Small intestine (tissue), 7 donors: ENCODE data around the gene SMIM8. TPM values are rescaled to one million over a fixed set of nuclear protein-coding genes. Genes with fewer than 3 reads are reported as not detected.

Experiments
- DNase-seq, 2 donors: peaks; one replicate each; pipeline versions ENCODE4 v3.0.0 to v3.0.0-alpha.2; 2013
- FAIRE-seq: peaks from 2 replicates; lab custom pipeline; 2012; peaks lifted over from hg19 to GRCh38; lab: Jason Lieb, UNC
- H3K27ac ChIP-seq, 3 donors: one replicate each; pipeline ENCODE4 v1.5.1; 2013; ENCODE audit warnings: low read length in 2 of 3, mild to moderate bottlenecking in 2 of 3, control low read depth in 1 of 3, inconsistent platforms in 1 of 3, low read depth in 1 of 3, moderate library complexity in 1 of 3
- H3K27me3 ChIP-seq, 3 donors: one replicate each; pipeline ENCODE4 v1.6.1; 2013; ENCODE audit warnings: low read length in 3 of 3, inconsistent platforms in 1 of 3; ENCODE audit not compliant: control insufficient read depth in 3 of 3, insufficient read depth in 3 of 3
- H3K36me3 ChIP-seq, 3 donors: one replicate each; pipeline ENCODE4 v1.6.1; 2013; ENCODE audit warnings: low read length in 3 of 3, inconsistent platforms in 1 of 3, low read depth in 1 of 3, mild to moderate bottlenecking in 1 of 3, moderate library complexity in 1 of 3; ENCODE audit not compliant: control insufficient read depth in 3 of 3, insufficient read depth in 2 of 3
- H3K4me1 ChIP-seq, 3 donors: one replicate each; pipeline ENCODE4 v1.6.1; 2013; ENCODE audit warnings: low read length in 2 of 3, inconsistent platforms in 1 of 3, low read depth in 1 of 3, mild to moderate bottlenecking in 1 of 3, moderate library complexity in 1 of 3; ENCODE audit not compliant: control insufficient read depth in 3 of 3, insufficient read depth in 2 of 3
- H3K4me3 ChIP-seq, 3 donors: one replicate each; pipeline ENCODE4 v1.5.1; 2013; ENCODE audit warnings: low read length in 3 of 3, control low read depth in 1 of 3, inconsistent platforms in 1 of 3, low read depth in 1 of 3, mild to moderate bottlenecking in 1 of 3, moderate library complexity in 1 of 3
- H3K9me3 ChIP-seq, 2 donors: one replicate each; pipeline ENCODE4 v1.6.1; 2013; ENCODE audit warnings: low read depth in 1 of 2, low read length in 1 of 2; ENCODE audit not compliant: control insufficient read depth in 2 of 2, insufficient read depth in 1 of 2
- WGBS, 3 donors: extraction: QIAGEN DNeasy Blood & Tissue Kit; methylation state at CpG; one replicate each; pipeline ENCODE4 v1.1.7; 2013; 5-methylcytosine and 5-hydroxymethylcytosine counted together
- polyA plus RNA-seq, 4 donors: library from polyadenylated mRNA; stranded (reverse) in 3 of 4; unstranded in 1 of 4; fragments of 200-250 nt in 3 of 4; fragments of 120-200 nt in 1 of 4; gene quantifications; one replicate each; pipeline versions ENCODE4 v1.2.1 to v1.2.3, GENCODE V29; 2013
- donor health status: healthy with polysubstance abuse.
- donor health status: control.
- donor health status: control.
- donor health status: Bipolar disorder and iron deficiency.
- donor health status: healthy.

Gene SMIM8
- polyA plus RNA-seq, 4 donors: 4.1 to 10.6 (median 5.7) TPM

- H3K36me3 ChIP-seq: peaks cover 0 to 5% (median 1%) of the 10 kb centered on the region in 3 donors
- H3K27ac ChIP-seq: no peak overlapping the region
- H3K4me3 ChIP-seq: no peak overlapping the region
- no peaks in the 10 kb centered on the region for H3K27me3 ChIP-seq
- FAIRE-seq (no peak), DNase-seq (no peak)
- no peaks in the 10 kb centered on the region for H3K4me1 ChIP-seq
- 85 to 90% (median 87%) methylated on average over 4 of the region's 4 CpGs for WGBS, 3 donors
- H3K9me3 ChIP-seq: no peaks in the 10 kb centered on the region
Measured at GRCh38 chr6:87340230-87340629, 17.8 kb downstream of the SMIM8 start.

DNA sequence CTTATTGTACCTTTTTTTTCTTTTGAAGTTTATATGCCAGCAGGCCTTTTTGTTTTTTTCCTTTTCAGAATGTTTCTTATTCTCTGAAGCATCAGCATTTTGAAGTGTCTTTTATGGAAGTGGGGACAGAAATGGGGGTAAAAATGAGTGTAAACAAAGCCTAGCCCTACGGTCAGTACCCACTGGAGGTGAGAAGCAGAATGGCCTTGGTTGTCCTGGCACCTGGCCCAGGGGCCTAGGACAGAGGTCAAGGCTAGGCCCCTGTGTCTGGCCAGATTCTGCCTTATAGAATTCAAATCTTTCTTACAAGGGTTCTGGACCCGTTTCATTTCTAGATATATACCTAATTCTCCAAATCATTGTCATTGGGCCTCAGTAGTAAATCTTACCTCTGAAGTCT lies 18.8 kb downstream of the SMIM8 start:
- Histone ChIP-seq H3K27ac (no peak overlapping the region), H3K4me3 (no peak overlapping the region), H3K4me1 (no peaks in the 10 kb centered on the region), H3K36me3 (peaks cover 0 to 5% (median 1%) of the 10 kb centered on the region in 3 donors), H3K27me3 (no peaks in the 10 kb centered on the region), H3K9me3 (no peaks in the 10 kb centered on the region)
- DNase-seq (no peak), FAIRE-seq (no peak)
- 71 to 92% (median 84%) methylated on average over 2 of the region's 2 CpGs for WGBS, 3 donors

- Histone ChIP-seq H3K4me3 (no peak overlapping the region), H3K4me1 (no peaks in the 10 kb centered on the region), H3K27ac (no peak overlapping the region), H3K9me3 (no peaks in the 10 kb centered on the region), H3K27me3 (no peaks in the 10 kb centered on the region), H3K36me3 (peaks cover 0 to 5% (median 1%) of the 10 kb centered on the region in 3 donors)
- 94 to 96% (median 96%) methylated on average over 1 of the region's 1 CpG for WGBS, 3 donors
- peak in 1 of 2 donors; percentile 8 for DNase-seq
- no peak for FAIRE-seq
Measured at GRCh38 chr6:87341899-87342298, 19.5 kb downstream of the SMIM8 start.

DNA sequence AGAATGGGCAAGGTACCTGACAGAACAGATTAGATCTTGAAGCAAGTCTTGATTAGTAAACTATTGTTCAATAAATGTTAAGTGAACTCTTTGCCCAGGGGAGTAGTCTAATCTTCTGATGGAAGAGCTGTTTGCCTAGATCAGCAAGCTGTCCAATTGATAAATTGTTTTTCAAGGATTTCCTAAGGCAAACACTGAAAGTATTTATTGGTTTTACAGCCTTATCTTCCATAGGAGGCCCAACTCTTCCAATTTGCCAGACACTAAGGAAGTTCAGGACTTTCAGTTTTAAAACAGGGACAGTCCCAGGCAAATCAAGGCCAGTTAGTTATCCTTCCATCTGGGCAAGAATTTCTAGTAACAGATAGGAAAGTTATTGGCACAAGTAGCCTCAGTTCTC lies 20.4 kb downstream of the SMIM8 start:
- FAIRE-seq (no peak), DNase-seq (peak; percentile 8 to 17)
- Histone ChIP-seq H3K4me1 (no peaks in the 10 kb centered on the region), H3K36me3 (peaks cover 0 to 3% (median 1%) of the 10 kb centered on the region in 3 donors), H3K27me3 (no peaks in the 10 kb centered on the region), H3K4me3 (no peak overlapping the region), H3K9me3 (no peaks in the 10 kb centered on the region), H3K27ac (no peak overlapping the region)

GRCh38 chr6:87344731-87345130 lies 22.3 kb downstream of the SMIM8 start, which contains the start of gene C6orf163:
Gene C6orf163, plus strand, starts transcription at chr6:87344813. Its CDS starts 287 bp downstream, at chr6:87345100.
- Histone ChIP-seq H3K27ac (no peak within 1 kb of the TSS), H3K9me3 (no peaks in the 10 kb centered on the region), H3K36me3 (peaks cover 0 to 1% (median 0%) of the 10 kb centered on the region in 3 donors), H3K27me3 (no peaks in the 10 kb centered on the region), H3K4me3 (no peak within 1 kb of the TSS), H3K4me1 (no peaks in the 10 kb centered on the region)
- DNase-seq: no peak
- no peak for FAIRE-seq
- 87 to 93% (median 90%) methylated on average over 2 of the region's 2 CpGs for WGBS, 3 donors

GRCh38 chr6:87346700-87347099 lies 24.3 kb downstream of the SMIM8 start:
- H3K36me3 ChIP-seq: peaks cover 0 to 1% (median 0%) of the 10 kb centered on the region in 3 donors
- no peak for FAIRE-seq
- H3K27me3 ChIP-seq: no peaks in the 10 kb centered on the region
- H3K4me1 ChIP-seq: no peaks in the 10 kb centered on the region
- DNase-seq: no peak
- no peak overlapping the region for H3K27ac ChIP-seq
- WGBS, 3 donors: 90 to 92% (median 92%) methylated on average over 3 of the region's 3 CpGs
- H3K4me3 ChIP-seq: no peak overlapping the region
- no peaks in the 10 kb centered on the region for H3K9me3 ChIP-seq

GRCh38 chr6:87349896-87350295 lies 27.5 kb downstream of the SMIM8 start:
- 95 to 100% (median 95%) methylated on average over 2 of the region's 2 CpGs for WGBS, 3 donors
- Histone ChIP-seq H3K4me1 (no peaks in the 10 kb centered on the region), H3K4me3 (no peak overlapping the region), H3K27me3 (no peaks in the 10 kb centered on the region), H3K27ac (no peak overlapping the region), H3K36me3 (peaks cover 0 to 1% (median 0%) of the 10 kb centered on the region in 3 donors), H3K9me3 (no peaks in the 10 kb centered on the region)
- FAIRE-seq (no peak), DNase-seq (no peak)

- Histone ChIP-seq H3K27me3 (no peaks in the 10 kb centered on the region), H3K4me3 (no peak overlapping the region), H3K9me3 (no peaks in the 10 kb centered on the region), H3K36me3 (no peaks in the 10 kb centered on the region), H3K27ac (no peak overlapping the region), H3K4me1 (no peaks in the 10 kb centered on the region)
- DNase-seq (no peak), FAIRE-seq (no peak)
Measured at GRCh38 chr6:87350516-87350915, 28.1 kb downstream of the SMIM8 start.

DNA sequence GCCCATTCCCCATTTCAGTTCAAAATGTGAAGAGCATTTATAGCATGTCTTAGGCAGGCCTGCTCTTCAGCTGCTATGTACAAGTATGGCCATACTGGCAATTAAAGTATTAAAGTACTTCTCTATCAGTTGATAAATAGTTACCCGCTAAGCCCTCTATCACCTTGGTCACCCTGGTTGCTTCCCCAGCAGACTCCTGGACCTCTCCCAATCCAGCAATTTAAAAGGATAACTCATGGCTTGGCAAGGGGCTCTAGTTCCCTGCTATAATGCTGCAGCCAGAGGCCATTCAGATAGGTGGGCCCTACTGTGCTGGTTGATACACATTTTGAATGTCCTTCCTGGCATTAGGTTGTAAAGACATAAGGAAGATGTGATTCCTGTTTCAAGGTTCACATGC lies 29.2 kb downstream of the SMIM8 start:
- WGBS, 3 donors: 94 to 100% (median 98%) methylated on average over 1 of the region's 1 CpG
- H3K27me3 ChIP-seq: no peaks in the 10 kb centered on the region
- no peaks in the 10 kb centered on the region for H3K36me3 ChIP-seq
- no peak for FAIRE-seq
- no peaks in the 10 kb centered on the region for H3K4me1 ChIP-seq
- no peak overlapping the region for H3K27ac ChIP-seq
- no peak for DNase-seq
- H3K9me3 ChIP-seq: no peaks in the 10 kb centered on the region
- no peak overlapping the region for H3K4me3 ChIP-seq
